ENCODE data around the gene DISP2. TPM values are rescaled to one million over a fixed set of nuclear protein-coding genes. Genes with fewer than 3 reads are reported as not detected.
A peak's percentile ranks its signal among the peaks of the same experiment; 100 is the strongest.

Gene DISP2
- total RNA-seq, 3 donors from 2014 or later: under 0.01 to 0.88 (median under 0.01) TPM

DNA sequence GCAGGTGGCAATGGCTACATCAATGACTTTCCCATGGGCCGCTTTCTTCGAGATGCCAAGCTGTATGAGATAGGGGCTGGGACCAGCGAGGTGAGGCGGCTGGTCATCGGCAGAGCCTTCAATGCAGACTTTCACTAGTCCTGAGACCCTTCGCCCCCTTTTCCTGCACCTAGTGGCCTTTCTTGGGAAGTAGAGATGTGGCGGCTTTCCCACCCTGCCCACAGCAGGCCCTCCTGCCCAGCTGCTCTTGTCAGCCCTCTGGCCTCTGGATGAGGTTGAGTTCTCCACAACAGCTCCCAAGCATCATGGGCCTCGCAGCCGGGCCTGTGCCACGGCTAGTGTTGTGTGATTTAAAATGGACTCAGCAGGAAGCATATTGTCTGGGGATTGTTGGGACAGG, 60.1 kb downstream of the DISP2 start:
- intact Hi-C loops (cut with DNase I; ENCODE audit: low total_unique reads): loop anchor here (10.0 kb wide), 1 partner anchor 1797 kb away; no protein-coding TSS in a partner anchor
- H3K27ac ChIP-seq: no peak overlapping the region

DNA sequence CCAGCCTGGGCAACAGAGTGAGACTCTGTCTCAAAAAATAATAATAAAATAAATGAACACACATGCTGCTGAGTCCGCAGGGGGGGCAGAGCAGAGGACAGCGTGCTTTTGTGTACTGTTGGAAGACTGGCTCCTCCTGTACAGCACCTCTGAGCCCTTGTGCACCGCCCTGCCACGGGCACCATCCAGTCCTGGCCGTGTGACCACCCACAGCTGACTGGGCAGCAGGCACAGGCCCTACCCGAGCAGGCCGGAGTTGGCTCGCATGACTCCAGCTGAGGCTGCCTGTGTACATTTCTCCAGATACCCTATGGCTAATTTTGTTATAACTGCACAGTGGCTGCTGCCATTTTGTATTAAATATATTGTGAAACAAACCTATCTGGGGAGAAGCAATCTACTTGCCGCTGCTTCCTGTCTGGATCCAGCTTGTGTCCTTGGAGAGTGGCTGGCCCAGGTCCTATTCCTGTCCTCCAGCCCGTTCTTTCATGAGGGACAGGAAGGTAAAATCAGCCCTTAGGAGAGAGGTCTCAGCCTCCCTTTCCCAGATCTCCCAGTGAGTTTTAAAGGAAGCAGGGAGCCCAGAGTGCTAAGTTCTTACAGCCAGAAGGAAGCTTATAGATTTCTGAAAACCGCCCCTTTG, 62.2 kb downstream of the DISP2 start:
- Histone ChIP-seq H3K27me3 (no peaks in the 10 kb centered on the region), H3K36me3 (no peaks in the 10 kb centered on the region), H3K4me3 (no peak overlapping the region), H3K4me1 (peaks cover 0 to 7% of the 10 kb centered on the region in 2 donors), H3K9me3 (no peaks in the 10 kb centered on the region), H3K27ac (peak overlapping the region; percentile 73 to 80)
- DNase-seq (ENCODE audit: low spot score in 2 of 2): no peak
- TF ChIP-seq POLR2A (IDR thresholded peaks at IDR 0.05): no peak
- no peak for TF ChIP-seq POLR2AphosphoS5 (IDR thresholded peaks at IDR 0.05)
- no peak for TF ChIP-seq CTCF (IDR thresholded peaks at IDR 0.05)
- intact Hi-C loops (cut with DNase I; ENCODE audit: low total_unique reads): loop anchor here (10.0 kb wide), 1 partner anchor 55 kb away; no protein-coding TSS in a partner anchor

More for the DNA sequence above, 60.1 kb downstream of the DISP2 start:
- Histone ChIP-seq H3K36me3 (no peaks in the 10 kb centered on the region), H3K4me1 (peaks cover 0 to 7% of the 10 kb centered on the region in 2 donors), H3K9me3 (no peaks in the 10 kb centered on the region), H3K4me3 (no peak overlapping the region), H3K27me3 (no peaks in the 10 kb centered on the region)
- no peak for DNase-seq (ENCODE audit: low spot score in 2 of 2)
- TF ChIP-seq POLR2A (IDR thresholded peaks at IDR 0.05) (no peak), CTCF (IDR thresholded peaks at IDR 0.05) (no peak), POLR2AphosphoS5 (IDR thresholded peaks at IDR 0.05) (no peak)

DNA sequence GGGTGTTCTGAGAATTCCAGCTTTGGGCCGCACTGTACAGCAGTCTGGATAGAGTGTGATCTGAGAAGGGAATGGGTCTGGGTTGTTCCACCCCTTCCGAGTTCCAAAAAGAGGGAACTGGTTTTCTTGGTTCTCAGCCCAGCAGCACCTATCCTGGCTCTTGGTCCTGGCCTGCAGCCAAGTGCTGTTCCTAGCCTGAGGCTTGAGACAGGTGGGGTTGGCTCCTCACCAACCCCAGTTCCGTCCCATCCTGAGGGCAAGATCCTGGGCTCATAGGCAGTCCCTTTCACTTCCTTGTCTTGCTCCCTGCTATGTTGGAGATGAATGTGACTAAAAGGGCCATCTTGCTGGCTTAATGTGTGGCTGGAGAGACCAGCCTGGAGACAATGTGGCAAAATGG, 62.8 kb downstream of the DISP2 start:
- peak; percentile 50 to 69 (median 57) for TF ChIP-seq POLR2AphosphoS5 (IDR thresholded peaks at IDR 0.05)
- TF ChIP-seq POLR2A (IDR thresholded peaks at IDR 0.05): no peak
- DNase-seq (ENCODE audit: low spot score in 2 of 2): peak; percentile 78 to 85
- peak overlapping the region; percentile 73 to 80 for H3K27ac ChIP-seq
- H3K36me3 ChIP-seq: no peaks in the 10 kb centered on the region
- H3K4me3 ChIP-seq: no peak overlapping the region
- no peaks in the 10 kb centered on the region for H3K27me3 ChIP-seq
- no peaks in the 10 kb centered on the region for H3K9me3 ChIP-seq
- intact Hi-C loops (cut with DNase I; ENCODE audit: low total_unique reads): loop anchor here (10.0 kb wide), 1 partner anchor 56 kb away; no protein-coding TSS in a partner anchor
- H3K4me1 ChIP-seq: peaks cover 0 to 7% of the 10 kb centered on the region in 2 donors

GRCh38 chr15:40421246-40422157, 63.5 kb downstream of the DISP2 start:
- H3K4me1 ChIP-seq: peaks cover 0 to 7% of the 10 kb centered on the region in 2 donors
- no peaks in the 10 kb centered on the region for H3K9me3 ChIP-seq
- intact Hi-C loops (cut with DNase I; ENCODE audit: low total_unique reads): loop anchor here (10.0 kb wide), 1 partner anchor 57 kb away; no protein-coding TSS in a partner anchor
- peak in 1 of 3 donors; percentile 54 for TF ChIP-seq POLR2AphosphoS5 (IDR thresholded peaks at IDR 0.05)
- TF ChIP-seq CTCF (IDR thresholded peaks at IDR 0.05): peak; percentile 81 to 97 (median 93)
- no peak for TF ChIP-seq POLR2A (IDR thresholded peaks at IDR 0.05)
- H3K4me3 ChIP-seq: peak overlapping the region in 1 of 3 donors; percentile 23
- peak in 1 of 2 donors; percentile 81 for DNase-seq (ENCODE audit: low spot score in 2 of 2)
- peak overlapping the region; percentile 73 to 80 for H3K27ac ChIP-seq
- H3K36me3 ChIP-seq: no peaks in the 10 kb centered on the region
- no peaks in the 10 kb centered on the region for H3K27me3 ChIP-seq

DNA sequence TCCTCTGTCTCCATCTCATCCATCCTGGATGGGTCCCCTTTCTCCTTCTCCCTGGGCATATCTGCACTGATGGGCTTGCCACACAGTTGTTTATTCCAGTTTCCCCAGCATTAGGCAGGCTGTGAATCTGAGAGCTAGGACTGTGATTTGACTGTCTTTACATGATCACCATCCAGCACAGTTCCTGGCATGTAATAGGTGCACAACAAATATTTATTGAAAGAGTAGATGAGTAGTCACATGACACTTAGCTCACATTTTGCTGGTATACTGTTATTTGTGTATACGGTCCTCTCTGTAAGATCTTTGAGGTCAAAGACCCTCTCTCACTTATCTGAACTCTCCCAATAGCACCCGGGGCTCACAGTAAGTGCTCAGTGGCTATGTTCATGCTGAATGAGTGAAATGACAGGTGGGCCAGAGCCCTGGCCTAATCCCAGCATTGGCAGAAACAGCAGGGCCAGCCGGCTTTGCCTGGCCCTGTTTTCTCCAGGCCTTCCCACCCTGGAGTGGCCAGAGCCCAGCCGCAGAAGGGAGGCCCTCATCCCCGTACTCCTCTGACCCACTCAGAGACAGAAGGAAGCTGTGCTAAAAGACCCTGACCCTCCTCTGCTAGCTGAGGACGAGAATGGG, 66.6 kb downstream of the DISP2 start:
- Histone ChIP-seq H3K9me3 (no peaks in the 10 kb centered on the region), H3K36me3 (no peaks in the 10 kb centered on the region)
- intact Hi-C loops (cut with DNase I; ENCODE audit: low total_unique reads): loop anchor here (5.0 to 10.0 kb wide), 2 partner anchors 60 to 833 kb away; no protein-coding TSS in a partner anchor

More for the DNA sequence above, 66.6 kb downstream of the DISP2 start:
- Histone ChIP-seq H3K4me3 (no peak overlapping the region), H3K27me3 (no peaks in the 10 kb centered on the region), H3K27ac (no peak overlapping the region), H3K4me1 (peaks cover 0 to 7% of the 10 kb centered on the region in 2 donors)
- TF ChIP-seq CTCF (IDR thresholded peaks at IDR 0.05): no peak
- no peak for TF ChIP-seq POLR2AphosphoS5 (IDR thresholded peaks at IDR 0.05)
- TF ChIP-seq POLR2A (IDR thresholded peaks at IDR 0.05): no peak
- no peak for DNase-seq (ENCODE audit: low spot score in 2 of 2)

All from breast epithelium (tissue), 4 donors.